Neural cell (in vitro differentiated cells): ENCODE data around the gene SNPH. TPM values are rescaled to one million over a fixed set of nuclear protein-coding genes. Genes with fewer than 3 reads are reported as not detected.
A peak's percentile ranks its signal among the peaks of the same experiment; 100 is the strongest.

Experiments used
- H2AFZ ChIP-seq: fragments of 200-600, 300-800 bp; sonication (generic), shearing (Covaris generic); 2 replicates; pipeline ENCODE4 v1.6.0; 2014; ENCODE audit warnings: low read depth, mild to moderate bottlenecking, antibody characterized with exemption, low read length, moderate library complexity
- H3F3A ChIP-seq: fragments of 200-600 bp; shearing (Covaris generic); 2 replicates; pipeline ENCODE4 v1.6.1; 2016; ENCODE audit warnings: mild to moderate bottlenecking, moderate library complexity, mixed read lengths, antibody characterized with exemption, low read length; ENCODE audit not compliant: insufficient read depth, poor library complexity, severe bottlenecking
- H3K27ac ChIP-seq: fragments of 200-600, 300-800 bp; sonication (generic), shearing (Covaris generic); 2 replicates; pipeline ENCODE4 v1.5.1; 2014; ENCODE audit warnings: mild to moderate bottlenecking, low read length, moderate library complexity
- H3K27me3 ChIP-seq: fragments of 300-800, 200-600 bp; sonication (generic), shearing (Covaris generic); 2 replicates; pipeline ENCODE4 v1.6.0; 2014; ENCODE audit warnings: mild to moderate bottlenecking, low read depth, low read length, moderate library complexity; ENCODE audit not compliant: insufficient read depth
- H3K36me3 ChIP-seq: fragments of 300-800, 200-600 bp; sonication (generic), shearing (Covaris generic); 2 replicates; pipeline ENCODE4 v1.5.1; 2014; ENCODE audit warnings: mild to moderate bottlenecking, antibody characterized with exemption, low read length, moderate library complexity; ENCODE audit not compliant: insufficient read depth
- H3K4me2 ChIP-seq: fragments of 300-800, 200-600 bp; sonication (generic), shearing (Covaris generic); 2 replicates; pipeline ENCODE4 v1.6.0; 2014; ENCODE audit warnings: mild to moderate bottlenecking, low read length
- H3K4me3 ChIP-seq: fragments of 300-800, 200-600 bp; sonication (generic), shearing (Covaris generic); 2 replicates; pipeline ENCODE4 v1.5.1; 2014; ENCODE audit warnings: mild to moderate bottlenecking, low read length, moderate library complexity
- H3K79me2 ChIP-seq: fragments of 200-600 bp; shearing (Covaris generic); replicated peaks from 2 replicates; pipeline ENCODE4 v1.6.0; 2014; ENCODE audit warnings: mild to moderate bottlenecking, low read length, moderate library complexity; ENCODE audit not compliant: insufficient read depth
- H3K9ac ChIP-seq: fragments of 300-800, 200-600 bp; sonication (generic), shearing (Covaris generic); 2 replicates; pipeline ENCODE4 v1.6.1; 2016; ENCODE audit warnings: mild to moderate bottlenecking, low read length, mixed read lengths
- H3K9me2 ChIP-seq: fragments of 200-600 bp; shearing (Covaris generic); 2 replicates; pipeline ENCODE4 v1.6.1; 2016; ENCODE audit warnings: mild to moderate bottlenecking, low read length, mixed read lengths; ENCODE audit not compliant: insufficient read depth
- H3K9me3 ChIP-seq: fragments of 200-600, 300-800 bp; sonication (generic), shearing (Covaris generic); 2 replicates; pipeline ENCODE4 v1.6.1; 2016; ENCODE audit warnings: mild to moderate bottlenecking, mixed run types, low read length, moderate library complexity, mixed read lengths
- H4K20me1 ChIP-seq: fragments of 200-600 bp; shearing (Covaris generic); 2 replicates; pipeline ENCODE4 v1.6.1; 2016; ENCODE audit warnings: mild to moderate bottlenecking, mixed run types; ENCODE audit not compliant: insufficient read depth
- CTCF ChIP-seq: fragments of 450-650 bp; IDR thresholded peaks from 2 replicates; pipeline ENCODE4 v1.5.1; 2014; ENCODE audit warnings: antibody characterized with exemption, mild to moderate bottlenecking, moderate library complexity; ENCODE audit not compliant: poor library complexity, severe bottlenecking
- EP300 ChIP-seq: fragments of 450-650 bp; conservative IDR thresholded peaks from 2 replicates; pipeline ENCODE4 v1.6.1; 2014; ENCODE audit warnings: antibody characterized with exemption, mild to moderate bottlenecking, moderate library complexity; ENCODE audit not compliant: poor library complexity, severe bottlenecking
- EZH2 ChIP-seq: fragments of 200-600, 300-800 bp; shearing (Covaris generic), sonication (generic); IDR thresholded peaks from 2 replicates; pipeline ENCODE4 v1.6.1; 2014; ENCODE audit warnings: antibody characterized with exemption, low read length, borderline replicate concordance, mild to moderate bottlenecking; ENCODE audit not compliant: insufficient read depth, poor library complexity, severe bottlenecking
- MXI1 ChIP-seq: fragments of 450-650 bp; conservative IDR thresholded peaks from 2 replicates; pipeline ENCODE4 v1.6.1; 2014; ENCODE audit warnings: antibody characterized with exemption, mild to moderate bottlenecking; ENCODE audit not compliant: poor library complexity, severe bottlenecking
- POLR2AphosphoS5 ChIP-seq: IDR thresholded peaks from 2 replicates; pipeline ENCODE4 v1.6.1; 2012
- RAD21 ChIP-seq: fragments of 450-650 bp; conservative IDR thresholded peaks from 2 replicates; pipeline ENCODE4 v1.6.1; 2014; ENCODE audit warnings: antibody characterized with exemption, mild to moderate bottlenecking, moderate library complexity
- REST ChIP-seq: IDR thresholded peaks from 2 replicates; pipeline ENCODE4 v1.6.1; 2012; ENCODE audit warnings: borderline replicate concordance
- SMC3 ChIP-seq: fragments of 450-650 bp; conservative IDR thresholded peaks from 2 replicates; pipeline ENCODE4 v1.6.1; 2014; ENCODE audit warnings: antibody characterized with exemption, mild to moderate bottlenecking, moderate library complexity; ENCODE audit not compliant: poor library complexity
- TAF1 ChIP-seq: IDR thresholded peaks from 2 replicates; pipeline ENCODE4 v1.6.1; 2012; ENCODE audit warnings: low read depth
- polyA plus RNA-seq: library from polyadenylated mRNA; depleted of rRNA; stranded (reverse); fragments of >200 nt; gene quantifications from 2 replicates; pipeline ENCODE4 v1.2.3, GENCODE V29; 2014

SNPH gene
- polyA plus RNA-seq, 1 donor from 2014 or later, result 25.6 TPM

GRCh38 chr20:1225783-1226654 lies 40.1 kb upstream of the SNPH start, which contains the start of gene RAD21L1:
Gene RAD21L1, plus strand, starts transcription at chr20:1226044. Its CDS starts 2,410 bp downstream, at chr20:1228454.
- no peaks in the 10 kb centered on the region for H4K20me1 ChIP-seq
- H2AFZ ChIP-seq, result peak within 1 kb of the TSS; percentile 51
- H3F3A ChIP-seq, result no peaks in the 10 kb centered on the region
- peak within 1 kb of the TSS; percentile 61 for H3K9ac ChIP-seq
- TF ChIP-seq RAD21 (peak; percentile 27), REST (no peak), MXI1 (peak; percentile 34)
- no peaks in the 10 kb centered on the region for H3K9me3 ChIP-seq
- no peaks in the 10 kb centered on the region for H3K9me2 ChIP-seq
- H3K4me2 ChIP-seq, result peak within 1 kb of the TSS; percentile 59
- peak within 1 kb of the TSS; percentile 80 for H3K4me3 ChIP-seq
- peaks cover 31% of the 10 kb centered on the region for H3K27me3 ChIP-seq
- no peaks in the 10 kb centered on the region for H3K36me3 ChIP-seq
- H3K79me2 ChIP-seq, result no peaks in the 10 kb centered on the region
- no peak within 1 kb of the TSS for H3K27ac ChIP-seq

- H3K27me3 ChIP-seq, result peaks cover 27% of the 10 kb centered on the region
- H3K4me3 ChIP-seq, result no peak overlapping the region
- no peaks in the 10 kb centered on the region for H3F3A ChIP-seq
- H3K36me3 ChIP-seq, result no peaks in the 10 kb centered on the region
- H2AFZ ChIP-seq, result no peak overlapping the region
- H3K9me3 ChIP-seq, result no peaks in the 10 kb centered on the region
- H4K20me1 ChIP-seq, result no peaks in the 10 kb centered on the region
- no peaks in the 10 kb centered on the region for H3K79me2 ChIP-seq
- H3K9ac ChIP-seq, result no peak overlapping the region
- TF ChIP-seq EP300 (no peak), POLR2AphosphoS5 (no peak), TAF1 (no peak), REST (no peak), SMC3 (no peak), RAD21 (no peak), CTCF (no peak), EZH2 (no peak), MXI1 (no peak)
- no peaks in the 10 kb centered on the region for H3K9me2 ChIP-seq
- H3K4me2 ChIP-seq, result no peak overlapping the region
- no peak overlapping the region for H3K27ac ChIP-seq
These were observed 36.6 kb upstream of the SNPH start for GRCh38 chr20:1229541-1229940.
